DMS53 (cell line): ENCODE results near the gene TMEM225.
"Not testable (repeated sequence)": the region's sequence is repeated elsewhere in the genome, so short reads cannot be mapped to it uniquely, and the experiment has no call there.

ENCODE experiments used
- DNase-seq: peaks from one replicate; lab custom pipeline; 2025; lab: John Stamatoyannopoulos, UW

TMEM225 gene

DNA sequence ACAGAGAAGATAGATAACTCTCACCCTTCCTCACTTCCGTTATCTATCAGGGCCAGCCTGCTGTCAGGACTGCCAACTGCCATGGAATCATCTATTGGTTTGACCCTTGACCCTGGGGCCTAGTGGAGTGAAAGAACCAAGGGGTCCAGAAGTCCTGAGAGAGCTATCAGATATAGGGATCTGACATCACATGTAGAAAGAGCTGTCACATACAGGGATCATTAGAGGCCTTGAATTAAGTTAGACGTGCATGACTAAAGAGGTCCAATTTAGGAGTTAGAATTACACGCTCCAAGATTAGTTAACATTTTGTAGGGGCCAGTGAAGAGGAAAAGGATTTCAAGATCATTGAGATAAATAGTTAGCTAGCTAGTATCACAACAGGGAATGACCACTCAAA is at the start of gene TMEM225:
Gene TMEM225, minus strand, starts transcription at position 101 of the 400 bp plus-strand sequence. CDS start 245 bp downstream, outside the sequence.
- DNase-seq, result no peak

DNA sequence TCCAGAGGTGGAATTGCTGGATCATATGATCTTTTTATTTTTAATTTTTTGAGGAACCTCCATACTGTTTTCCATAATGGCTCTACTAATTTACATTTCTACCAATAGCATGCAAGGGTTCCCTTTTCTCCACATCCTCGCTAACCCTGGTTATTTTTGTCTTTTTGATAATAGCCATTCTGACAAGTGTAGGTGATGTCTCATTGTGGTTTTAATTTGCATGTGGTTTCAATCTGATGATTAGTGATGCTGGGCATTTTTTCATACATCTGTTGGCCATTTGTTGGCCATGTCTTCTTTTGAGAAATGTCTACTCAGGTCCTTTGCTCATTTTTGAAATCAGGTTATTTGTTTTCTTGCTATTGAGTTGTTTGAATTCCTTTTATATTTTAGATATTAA is 38.6 kb upstream of the TMEM225 start:
- no peak for DNase-seq

DNA sequence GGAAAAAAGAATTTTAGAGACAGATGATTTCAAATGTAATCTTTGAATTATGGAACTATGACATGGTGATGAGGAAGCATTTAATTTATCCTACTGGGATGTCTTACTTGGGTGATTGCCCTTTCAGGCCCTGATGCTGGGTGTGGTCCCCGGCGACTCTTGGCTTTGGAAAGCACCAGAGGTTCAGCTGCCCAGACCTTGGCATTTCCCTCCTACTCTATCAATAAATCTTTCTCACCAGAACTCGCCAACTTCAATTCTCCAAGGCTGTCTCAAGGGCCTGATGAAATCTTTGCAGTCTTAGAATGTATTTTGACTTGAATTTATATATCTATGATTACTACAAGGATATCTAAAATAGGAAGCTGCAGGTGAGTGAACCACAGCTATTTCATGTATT is 35.5 kb upstream of the TMEM225 start:
- no peak for DNase-seq

DNA sequence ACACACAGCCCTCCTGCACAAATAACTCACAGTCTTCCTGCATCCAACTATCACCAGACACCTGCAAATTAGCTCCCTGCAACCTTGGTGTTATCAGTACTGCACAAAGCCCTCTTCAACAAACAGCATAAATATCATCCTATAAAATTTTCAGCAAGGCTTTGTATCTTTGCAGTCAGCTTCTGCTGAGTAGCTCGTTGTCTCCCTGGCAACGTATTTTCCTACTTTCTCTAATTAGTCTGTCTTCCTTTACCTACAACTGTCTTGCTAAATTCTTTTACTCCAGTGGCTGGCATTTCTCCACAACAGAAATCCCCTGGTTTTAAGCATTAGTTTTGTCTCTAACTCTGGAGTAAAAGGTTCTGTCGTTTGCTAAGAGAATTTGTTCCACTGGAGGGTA is 20.4 kb upstream of the TMEM225 start:
- DNase-seq, result no peak

DNA sequence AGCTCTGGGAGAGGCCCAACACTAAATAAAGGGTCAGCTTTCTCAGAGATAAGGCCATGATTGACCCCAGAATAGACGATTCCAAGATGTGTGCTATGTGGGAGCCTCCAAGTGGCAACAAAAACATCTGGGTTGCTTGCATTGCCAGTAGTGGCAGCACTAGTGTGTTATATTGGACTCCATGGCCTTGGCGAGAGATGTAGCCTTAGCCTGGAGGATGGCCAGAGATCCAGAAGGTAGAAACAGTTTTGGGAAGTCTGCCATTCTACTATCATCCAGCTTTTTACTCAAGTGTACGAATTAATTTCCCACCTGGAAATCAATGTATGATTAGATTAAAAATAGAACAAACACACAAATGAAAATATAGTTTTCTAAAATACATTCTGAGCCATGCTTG is 19.5 kb upstream of the TMEM225 start:
- no peak for DNase-seq

DNA sequence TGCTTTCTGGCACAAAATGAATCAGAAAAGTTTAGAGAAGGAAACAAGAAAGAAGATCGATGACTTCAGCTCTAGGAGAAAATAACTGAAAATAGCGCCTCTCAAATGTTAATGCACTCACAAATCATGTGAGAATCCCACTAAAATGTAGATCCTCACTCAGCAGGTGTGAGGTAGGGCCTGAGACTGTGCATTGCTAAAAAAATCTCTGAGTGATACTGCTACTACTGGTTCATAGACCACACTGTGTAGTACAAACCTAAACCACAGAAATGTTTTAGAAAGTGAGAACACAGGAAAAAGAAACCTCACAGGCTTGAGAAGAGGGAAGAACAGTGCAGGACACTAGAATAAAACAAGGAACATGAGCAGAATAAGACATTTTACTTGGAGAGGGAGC is 18.5 kb upstream of the TMEM225 start:
- no peak for DNase-seq

DNA sequence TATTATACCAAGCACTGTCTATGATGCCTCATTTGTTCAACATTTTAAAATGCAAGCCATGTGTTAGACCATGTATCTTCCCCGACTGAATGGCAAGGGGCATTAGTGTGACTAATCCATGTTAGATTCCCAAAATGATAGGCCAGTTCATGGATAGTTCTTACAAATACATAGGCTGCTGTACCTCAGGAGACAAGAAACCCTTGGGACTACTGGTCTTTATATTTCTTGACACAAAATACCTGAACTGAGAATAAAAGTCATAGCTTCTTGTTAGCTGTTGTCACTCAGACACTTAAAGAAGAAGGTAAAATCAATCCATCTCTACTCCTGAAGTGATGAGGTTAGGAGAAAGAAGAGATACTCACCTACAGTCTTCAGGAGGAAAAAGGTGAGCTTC is 16.4 kb upstream of the TMEM225 start, which contains the start of gene OR8D4:
Gene OR8D4, plus strand, starts transcription at position 301 of the 400 bp plus-strand sequence. CDS start 4,265 bp downstream, outside the sequence.
- DNase-seq, result no peak

DNA sequence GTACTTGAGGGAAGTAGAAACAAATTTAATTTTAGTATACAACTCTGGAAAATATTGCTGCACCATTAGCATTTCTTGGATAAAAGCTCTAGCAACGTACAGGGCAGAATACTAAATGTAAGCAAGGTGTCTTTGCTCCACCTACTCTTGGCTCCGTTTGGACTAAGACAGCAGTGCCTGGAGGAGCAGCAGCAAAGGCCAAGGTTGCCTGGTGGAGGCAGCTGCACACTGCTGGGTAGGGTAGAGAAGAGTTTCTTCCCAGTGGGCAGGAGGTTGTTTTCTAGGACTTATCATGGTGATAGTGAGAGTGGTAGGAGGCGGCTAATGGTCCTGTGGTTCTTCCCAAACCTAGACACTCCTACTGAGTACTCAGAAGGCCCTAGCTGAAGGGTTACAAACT is 14.3 kb upstream of the TMEM225 start:
- DNase-seq, result no peak

DNA sequence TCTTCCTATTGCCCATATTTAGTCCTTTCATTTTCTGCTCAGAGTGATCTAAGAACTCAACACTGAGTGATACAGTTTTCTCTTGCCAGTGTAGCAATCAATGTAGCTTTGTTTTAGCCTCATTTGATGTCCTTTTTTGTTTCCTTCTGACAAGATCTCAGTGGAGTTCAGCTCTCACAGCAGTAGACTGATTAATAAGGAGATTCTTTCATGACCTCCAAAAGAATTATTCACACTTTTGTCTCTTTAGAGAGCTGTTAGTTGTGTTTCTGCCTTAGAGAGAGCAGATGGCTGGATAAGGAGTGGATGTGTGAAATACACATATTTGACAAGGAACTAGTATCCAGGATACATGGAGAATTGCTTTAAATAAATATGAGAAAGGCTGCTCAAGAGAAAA is 6.6 kb upstream of the TMEM225 start:
- no peak for DNase-seq

- no peak for DNase-seq
Observed at GRCh38 chr11:123880912-123881311, 4.6 kb downstream of the TMEM225 start.

GRCh38 chr11:123867795-123868194 is 17.7 kb downstream of the TMEM225 start:
- DNase-seq, result not testable (repeated sequence)

DNA sequence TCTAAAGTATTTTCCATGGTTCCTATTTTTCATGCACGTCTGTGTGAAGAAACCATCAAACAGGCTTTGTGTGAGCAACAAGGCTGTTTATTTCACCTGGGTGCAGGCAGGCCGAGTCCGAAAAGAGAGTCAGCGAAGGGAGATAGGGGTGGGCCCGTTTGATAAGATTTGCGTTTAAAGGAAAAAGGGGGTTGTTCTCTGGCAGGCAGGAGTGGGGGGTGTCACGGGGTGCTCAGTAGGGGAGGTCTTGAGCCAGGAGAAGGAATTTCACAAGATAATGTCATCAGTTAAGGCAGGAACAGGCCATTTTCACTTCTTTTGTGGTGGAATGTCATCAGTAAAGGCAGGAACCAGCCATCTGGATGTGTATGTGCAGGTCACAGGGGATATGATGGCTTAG is 20.2 kb downstream of the TMEM225 start:
- DNase-seq, result not testable (repeated sequence)

DNA sequence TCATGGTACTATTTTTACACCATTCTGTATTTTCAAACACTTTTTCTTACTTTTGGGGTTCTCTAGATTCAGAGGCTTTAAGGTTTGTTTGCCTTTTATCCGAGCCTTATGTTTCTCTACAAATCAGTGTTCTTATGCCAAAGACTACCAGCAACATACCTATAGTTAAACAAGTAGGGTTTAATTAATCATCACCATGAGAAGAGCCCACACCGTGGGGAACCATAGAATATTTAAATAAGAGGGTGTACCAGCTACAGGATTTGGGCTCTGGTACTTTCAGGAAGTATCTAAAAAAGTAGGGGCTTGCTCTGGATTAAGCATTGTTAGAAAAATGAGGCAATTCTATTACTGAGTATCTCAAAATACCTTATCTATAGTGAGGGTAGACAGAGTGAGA is 25.7 kb downstream of the TMEM225 start:
- no peak for DNase-seq

DNA sequence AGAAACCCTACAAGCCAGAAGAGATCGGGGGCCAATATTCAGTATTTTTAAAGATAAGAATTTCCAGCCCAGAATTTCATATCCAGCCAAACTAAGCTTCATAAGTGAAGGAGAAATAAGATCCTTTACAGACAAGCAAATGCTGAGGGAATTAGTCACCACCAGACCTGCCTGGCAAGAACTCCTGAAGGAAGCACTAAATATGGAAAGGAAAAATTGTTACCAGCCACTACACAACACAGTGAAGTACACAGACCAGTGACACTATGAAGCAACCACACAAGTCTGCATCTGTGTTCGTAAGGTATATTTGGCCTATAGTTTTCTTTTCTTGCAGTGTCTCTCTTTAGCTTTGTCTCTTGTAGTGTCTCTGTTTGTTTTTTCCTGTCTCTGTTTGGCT is 29.0 kb downstream of the TMEM225 start:
- no peak for DNase-seq

DNA sequence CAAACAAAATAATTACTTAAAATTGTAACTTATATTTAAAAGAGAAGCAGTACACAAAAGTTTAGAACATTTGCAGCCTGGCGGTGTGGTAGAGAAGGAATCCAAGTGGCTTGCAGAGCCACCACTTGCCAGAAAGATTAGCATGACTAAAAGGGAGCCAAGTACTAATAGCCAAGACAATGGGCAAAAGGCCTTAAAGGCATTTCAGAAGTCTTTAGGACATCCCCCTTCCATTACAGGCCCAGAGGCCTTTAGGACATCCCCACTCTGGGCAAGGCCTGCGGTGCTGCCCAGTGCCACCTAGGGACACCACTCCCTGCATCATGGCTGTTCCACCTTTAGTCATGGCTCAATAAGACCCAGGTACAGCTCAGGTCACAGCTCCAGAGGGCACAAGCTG is 32.4 kb downstream of the TMEM225 start:
- DNase-seq, result no peak

GRCh38 chr11:123852321-123852720 is 33.1 kb downstream of the TMEM225 start:
- DNase-seq, result no peak

DNA sequence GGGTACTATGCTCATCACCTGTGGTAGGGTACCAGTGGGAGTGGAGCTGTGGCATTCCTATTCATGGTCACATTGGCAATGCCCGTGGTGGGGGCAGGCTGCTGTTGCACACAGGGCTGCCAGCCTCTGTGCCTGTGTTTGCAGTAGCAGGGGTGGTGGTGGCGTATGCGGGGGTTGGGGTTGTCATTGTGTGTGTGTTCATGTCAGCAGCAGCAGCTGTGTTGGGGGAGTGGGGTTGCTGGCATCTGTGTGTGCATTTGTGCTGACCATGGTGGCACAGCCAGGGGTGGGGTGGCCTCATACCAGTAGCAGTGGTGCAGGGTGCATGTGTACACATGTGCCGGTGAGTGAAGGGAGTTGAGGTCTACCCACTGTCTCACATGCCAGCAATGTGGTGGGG is 34.4 kb downstream of the TMEM225 start:
- no peak for DNase-seq

DNA sequence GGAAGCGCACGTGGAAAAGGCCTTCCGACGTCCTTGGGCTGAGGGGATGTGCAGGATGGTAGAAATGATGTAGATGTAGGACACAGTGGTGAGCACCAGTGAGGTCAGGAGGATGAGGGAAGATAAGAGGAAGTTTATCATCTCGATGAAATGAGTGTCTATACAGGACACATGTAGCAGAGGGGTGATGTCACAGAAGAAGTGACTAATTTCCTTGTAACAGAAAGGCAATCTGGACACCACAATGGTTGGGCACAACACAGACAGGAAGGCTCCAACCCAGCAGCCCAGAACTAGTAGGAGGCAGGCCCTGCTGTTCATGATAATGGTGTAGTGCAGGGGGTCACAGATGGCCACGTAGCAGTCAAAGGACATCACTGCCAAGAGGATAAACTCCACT is 44.3 kb downstream of the TMEM225 start:
- peak; percentile 42 for DNase-seq

DNA sequence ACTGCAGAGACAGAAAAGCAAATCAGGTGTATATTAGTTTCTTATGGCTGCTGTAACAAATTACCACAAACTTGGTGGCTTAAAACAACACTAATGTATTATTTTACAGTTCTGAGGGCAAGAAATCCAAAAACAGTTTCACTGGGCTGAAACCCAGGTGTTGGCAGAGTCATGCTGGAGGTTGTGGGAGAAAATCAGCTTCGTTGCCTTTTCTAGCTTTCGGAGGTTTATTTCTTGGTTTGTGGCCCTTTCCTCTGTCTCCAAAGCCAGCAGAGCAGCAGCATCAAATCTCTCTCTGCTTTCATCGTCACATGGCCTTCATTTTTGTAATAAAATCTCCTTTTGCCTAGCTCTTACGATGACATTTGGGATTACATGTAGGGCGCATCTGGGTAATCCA is 46.3 kb downstream of the TMEM225 start:
- no peak for DNase-seq

- peak; percentile 75 for DNase-seq
Observed at GRCh38 chr11:123838659-123839058, 46.8 kb downstream of the TMEM225 start.

GRCh38 chr11:123838199-123838598 is 47.3 kb downstream of the TMEM225 start:
- DNase-seq, result peak; percentile 22

GRCh38 chr11:123833095-123833494 is 52.4 kb downstream of the TMEM225 start:
- DNase-seq, result peak; percentile 9
